IMR-90 (cell line): ENCODE data around the gene AHSA1. TPM values are rescaled to one million over a fixed set of nuclear protein-coding genes. Genes with fewer than 3 reads are reported as not detected.

Experiments
- ATAC-seq: fragments of 200-7000 bp; cut with Tn5 transposase; 2 replicates; pipeline ENCODE4 v1.9.1; 2020; ENCODE audit warnings: low read depth, mild to moderate bottlenecking, moderate library complexity
- BruUV-seq: library from RNA; stranded (reverse); fragments of 400-500 nt; replicated peaks from 2 replicates; lab custom pipeline; 2021; lab: Mats Ljungman, UMichigan
- CTCF ChIA-PET: fragments of 300-600 bp; formaldehyde crosslinking; extraction: SDS; loops from one replicate; lab custom pipeline; 2021; ENCODE audit warnings: antibody characterized with exemption; lab: Yijun Ruan, JAX
- POLR2A ChIA-PET: fragments of 300-600 bp; sonication (Branson Sonifier 250); formaldehyde crosslinking; loops from one replicate; lab custom pipeline; 2022; ENCODE audit warnings: antibody characterized with exemption; ENCODE audit not compliant: unreplicated experiment; lab: Charles Lee
- DNase-seq: peaks from one replicate; pipeline ENCODE4 v3.0.0; 2013
- H2AFZ ChIP-seq: replicated peaks from 2 replicates; pipeline ENCODE3; 2013; ENCODE audit warnings: low read length, mild to moderate bottlenecking; ENCODE audit not compliant: poor library complexity
- H2AK5ac ChIP-seq: 2 replicates; pipeline ENCODE4 v1.6.1; 2013; ENCODE audit warnings: low read depth, low read length, inconsistent platforms
- H2AK9ac ChIP-seq: replicated peaks from 2 replicates; pipeline ENCODE3; 2013; ENCODE audit warnings: mild to moderate bottlenecking, low read depth, low read length, moderate library complexity; ENCODE audit not compliant: poor library complexity
- H2BK120ac ChIP-seq: 2 replicates; pipeline ENCODE4 v1.6.1; 2013; ENCODE audit warnings: low read depth, low read length, inconsistent platforms
- H2BK15ac ChIP-seq: 3 replicates; pipeline ENCODE4 v1.6.1; 2013; ENCODE audit warnings: low read depth, low read length, inconsistent platforms
- H2BK20ac ChIP-seq: 2 replicates; pipeline ENCODE4 v1.6.1; 2013; ENCODE audit warnings: low read depth, mild to moderate bottlenecking, inconsistent platforms, low read length, moderate library complexity
- H2BK5ac ChIP-seq: 2 replicates; pipeline ENCODE4 v1.6.1; 2013; ENCODE audit warnings: mild to moderate bottlenecking, low read depth, low read length, inconsistent platforms; ENCODE audit not compliant: poor library complexity, severe bottlenecking
- H3K14ac ChIP-seq: replicated peaks from 2 replicates; pipeline ENCODE4 v1.6.1; 2013; ENCODE audit warnings: low read depth, low read length, inconsistent platforms
- H3K18ac ChIP-seq: 2 replicates; pipeline ENCODE4 v1.6.1; 2013; ENCODE audit warnings: low read depth, low read length, control low read depth
- H3K23ac ChIP-seq: 2 replicates; pipeline ENCODE4 v1.6.1; 2013; ENCODE audit warnings: low read depth, low read length, inconsistent platforms
- H3K27ac ChIP-seq: 2 replicates; pipeline ENCODE4 v1.5.1; 2013; ENCODE audit warnings: mild to moderate bottlenecking, control low read depth, low read length; ENCODE audit not compliant: insufficient read depth
- H3K27me3 ChIP-seq: 2 replicates; pipeline ENCODE4 v1.6.1; 2013; ENCODE audit warnings: low read length; ENCODE audit not compliant: control insufficient read depth, insufficient read depth
- H3K36me3 ChIP-seq: 2 replicates; pipeline ENCODE4 v1.6.1; 2013; ENCODE audit warnings: low read length, mixed read lengths; ENCODE audit not compliant: control insufficient read depth, insufficient read depth
- H3K4ac ChIP-seq: 2 replicates; pipeline ENCODE4 v1.6.1; 2013; ENCODE audit warnings: low read depth, low read length, inconsistent platforms
- H3K4me1 ChIP-seq: 2 replicates; pipeline ENCODE4 v1.6.1; 2013; ENCODE audit warnings: low read length, mixed read lengths; ENCODE audit not compliant: control insufficient read depth, insufficient read depth
- H3K4me2 ChIP-seq: 2 replicates; pipeline ENCODE4 v1.6.1; 2013; ENCODE audit warnings: low read depth, mild to moderate bottlenecking, control low read depth, low read length, moderate library complexity
- H3K4me3 ChIP-seq: 2 replicates; pipeline ENCODE4 v1.5.1; 2013; ENCODE audit warnings: low read depth, mild to moderate bottlenecking, control low read depth, low read length, moderate library complexity; ENCODE audit not compliant: insufficient read depth
- H3K56ac ChIP-seq: 2 replicates; pipeline ENCODE4 v1.6.1; 2013; ENCODE audit warnings: low read length, inconsistent platforms; ENCODE audit not compliant: insufficient read depth; ENCODE audit errors: extremely low read depth
- H3K79me1 ChIP-seq, 2 experiments: 2 replicates each; pipeline ENCODE4 v1.6.1; 2013; ENCODE audit warnings: low read length in 2 of 2, inconsistent platforms in 1 of 2, low read depth in 1 of 2
- H3K9ac ChIP-seq: 2 replicates; pipeline ENCODE4 v1.6.1; 2013; ENCODE audit warnings: low read depth, low read length, control low read depth
- H3K9me1 ChIP-seq: 2 replicates; pipeline ENCODE4 v1.6.1; 2013; ENCODE audit warnings: low read length, inconsistent platforms; ENCODE audit not compliant: insufficient read depth
- H3K9me3 ChIP-seq: 2 replicates; pipeline ENCODE4 v1.6.1; 2013; ENCODE audit warnings: low read length; ENCODE audit not compliant: control insufficient read depth, insufficient read depth
- H4K20me1 ChIP-seq: 2 replicates; pipeline ENCODE4 v1.6.1; 2013; ENCODE audit warnings: low read length, inconsistent platforms; ENCODE audit not compliant: insufficient read depth
- H4K5ac ChIP-seq: 2 replicates; pipeline ENCODE4 v1.6.1; 2013; ENCODE audit warnings: mild to moderate bottlenecking, low read depth, low read length, control low read depth
- H4K8ac ChIP-seq, 2 experiments: 2 replicates each; pipeline ENCODE4 v1.6.1; 2013; ENCODE audit warnings: low read depth in 2 of 2, low read length in 2 of 2, control low read depth in 1 of 2, inconsistent platforms in 1 of 2
- H4K91ac ChIP-seq: 2 replicates; pipeline ENCODE4 v1.6.1; 2013; ENCODE audit warnings: low read depth, low read length, inconsistent platforms; ENCODE audit not compliant: insufficient read depth
- BHLHE40 ChIP-seq: fragments of 150-350 bp; IDR thresholded peaks from 2 replicates; pipeline ENCODE4 v1.6.1; 2016; ENCODE audit warnings: mild to moderate bottlenecking, low read depth, low read length
- CEBPB ChIP-seq: IDR thresholded peaks from 2 replicates; pipeline ENCODE4 v1.6.1; 2012; ENCODE audit warnings: low read depth, low read length, improper control_type of control experiment
- CHD1 ChIP-seq: IDR thresholded peaks from 2 replicates; pipeline ENCODE4 v1.6.1; 2012; ENCODE audit warnings: low read depth, low read length, improper control_type of control experiment
- FOS ChIP-seq: fragments of 150-350 bp; IDR thresholded peaks from 2 replicates; pipeline ENCODE4 v1.6.1; 2016; ENCODE audit warnings: low read depth, low read length
- MAFK ChIP-seq: IDR thresholded peaks from 2 replicates; pipeline ENCODE4 v1.6.1; 2012; ENCODE audit warnings: low read depth, low read length, improper control_type of control experiment
- MAZ ChIP-seq: IDR thresholded peaks from 2 replicates; pipeline ENCODE4 v1.6.1; 2012; ENCODE audit warnings: low read depth, mild to moderate bottlenecking, low read length, improper control_type of control experiment, moderate library complexity, borderline replicate concordance
- MXI1 ChIP-seq: IDR thresholded peaks from 2 replicates; pipeline ENCODE4 v1.6.1; 2012; ENCODE audit warnings: low read depth, mild to moderate bottlenecking, low read length, moderate library complexity, borderline replicate concordance
- NFE2L2 ChIP-seq: fragments of 150-350 bp; IDR thresholded peaks from 2 replicates; pipeline ENCODE4 v1.6.1; 2016; ENCODE audit warnings: low read depth, mild to moderate bottlenecking, low read length
- POLR2A ChIP-seq: IDR thresholded peaks from 2 replicates; pipeline ENCODE4 v1.6.1; 2012; ENCODE audit warnings: mild to moderate bottlenecking, low read depth, low read length
- RAD21 ChIP-seq: IDR thresholded peaks from 2 replicates; pipeline ENCODE4 v1.6.1; 2012; ENCODE audit warnings: low read length, improper control_type of control experiment
- RCOR1 ChIP-seq: IDR thresholded peaks from 2 replicates; pipeline ENCODE4 v1.6.1; 2012; ENCODE audit warnings: mild to moderate bottlenecking, low read length, improper control_type of control experiment; ENCODE audit not compliant: insufficient replicate concordance
- RFX5 ChIP-seq: IDR thresholded peaks from 2 replicates; pipeline ENCODE4 v1.8.0; 2012; ENCODE audit warnings: low read depth, mild to moderate bottlenecking, low read length, moderate library complexity
- SMC3 ChIP-seq: fragments of 150-350 bp; IDR thresholded peaks from 2 replicates; pipeline ENCODE4 v1.6.1; 2016; ENCODE audit warnings: low read depth, mild to moderate bottlenecking, antibody characterized with exemption, low read length, moderate library complexity
- WGBS, 2 experiments: methylation state at CpG; one replicate each; pipeline versions ENCODE4 v1.1.5 to v1.1.7; 2013; ENCODE audit warnings: missing lambda C conversion rate in 2 of 2; ENCODE audit not compliant: insufficient read length in 1 of 2; ENCODE audit errors: extremely low coverage in 2 of 2; 5-methylcytosine and 5-hydroxymethylcytosine counted together
- dilution Hi-C: fragments of 300-500 bp; cut with HindIII; formaldehyde crosslinking; loops from one replicate; pipeline ENCODE4 v1.14.3; 2018; ENCODE audit warnings: low sequenced_read_pairs; ENCODE audit not compliant: unreplicated experiment
- in situ Hi-C: fragments of 300-500 bp; cut with MboI; formaldehyde crosslinking; loops from 3 replicates; pipeline ENCODE4 v1.14.3; 2019; ENCODE audit warnings: low sequenced_read_pairs, inconsistent platforms, mixed read lengths
- intact Hi-C: fragments of 100-400 bp; cut with micrococcal nuclease; formaldehyde crosslinking; loops from 2 replicates; pipeline ENCODE4 v1.10.0; 2022
- polyA plus RNA-seq, 3 experiments: library from polyadenylated mRNA; depleted of rRNA; stranded (reverse); fragments of >200 nt; gene quantifications; 2 replicates each; pipeline ENCODE4 v1.2.3, GENCODE V29; 2012; ENCODE audit warnings: low replicate concordance in 1 of 3
- total RNA-seq: library from RNA; depleted of rRNA; stranded (reverse); fragments of >200 nt; gene quantifications from 2 replicates; pipeline ENCODE4 v1.2.3, GENCODE V29; 2012
- TF ChIP-seq, protein P1 (sequence below): conservative IDR thresholded peaks from 2 replicates; pipeline ENCODE4 v1.5.1; 2012; ENCODE audit warnings: mild to moderate bottlenecking, low read depth, low read length, improper control_type of control experiment
- TF ChIP-seq, protein P2 (sequence below): fragments of 150-350 bp; IDR thresholded peaks from 2 replicates; pipeline ENCODE4 v1.6.1; 2017; ENCODE audit warnings: mild to moderate bottlenecking, antibody characterized with exemption, low read length, low read depth
- TF ChIP-seq, protein P3 (sequence below): fragments of 150-350 bp; IDR thresholded peaks from 2 replicates; pipeline ENCODE4 v1.6.1; 2016; ENCODE audit warnings: low read depth, mild to moderate bottlenecking, low read length, moderate library complexity, borderline replicate concordance

The AHSA1 gene
- total and polyA plus RNA-seq, 2 of the 4 experiments (the other 2 are of a cell fraction), result 166 to 252 TPM

DNA sequence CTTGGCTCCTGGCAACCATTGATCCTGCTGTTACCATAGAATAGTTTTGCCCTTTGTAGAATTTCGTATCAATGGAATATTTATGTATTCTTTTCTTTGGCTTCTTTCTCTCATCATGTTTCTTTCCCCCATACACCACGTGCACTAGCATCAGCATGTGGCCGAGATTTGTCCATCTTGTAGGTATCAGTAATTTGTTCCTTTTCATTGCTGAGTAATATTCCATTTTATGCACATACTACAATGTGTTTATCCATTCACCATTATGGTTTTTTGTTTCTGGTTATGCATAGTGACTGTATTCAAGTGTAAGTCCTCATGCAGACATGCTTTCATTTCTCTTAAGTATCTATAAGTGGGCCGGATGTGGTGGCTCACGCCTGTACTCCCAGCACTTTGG lies 45.2 kb downstream of the AHSA1 start:
- no TSS peak for BruUV-seq
- peaks cover under 1% of the 10 kb centered on the region for H3K4me1 ChIP-seq

More for the DNA sequence above, 45.2 kb downstream of the AHSA1 start:
- CTCF ChIA-PET, result no interaction called here
- H2AFZ ChIP-seq, result no peak overlapping the region
- no peak overlapping the region for H3K9ac ChIP-seq
- WGBS, 2 experiments, result no CpG with 5 or more reads among the region's 5 CpGs
- no peaks in the 10 kb centered on the region for H3K9me1 ChIP-seq
- H2BK120ac ChIP-seq, result no peak overlapping the region
- no peak for TF ChIP-seq SMC3
- TF ChIP-seq RFX5, result no peak
- no peak for TF ChIP-seq BHLHE40
- no peak for TF ChIP-seq MXI1
- TF ChIP-seq, protein P1, sequence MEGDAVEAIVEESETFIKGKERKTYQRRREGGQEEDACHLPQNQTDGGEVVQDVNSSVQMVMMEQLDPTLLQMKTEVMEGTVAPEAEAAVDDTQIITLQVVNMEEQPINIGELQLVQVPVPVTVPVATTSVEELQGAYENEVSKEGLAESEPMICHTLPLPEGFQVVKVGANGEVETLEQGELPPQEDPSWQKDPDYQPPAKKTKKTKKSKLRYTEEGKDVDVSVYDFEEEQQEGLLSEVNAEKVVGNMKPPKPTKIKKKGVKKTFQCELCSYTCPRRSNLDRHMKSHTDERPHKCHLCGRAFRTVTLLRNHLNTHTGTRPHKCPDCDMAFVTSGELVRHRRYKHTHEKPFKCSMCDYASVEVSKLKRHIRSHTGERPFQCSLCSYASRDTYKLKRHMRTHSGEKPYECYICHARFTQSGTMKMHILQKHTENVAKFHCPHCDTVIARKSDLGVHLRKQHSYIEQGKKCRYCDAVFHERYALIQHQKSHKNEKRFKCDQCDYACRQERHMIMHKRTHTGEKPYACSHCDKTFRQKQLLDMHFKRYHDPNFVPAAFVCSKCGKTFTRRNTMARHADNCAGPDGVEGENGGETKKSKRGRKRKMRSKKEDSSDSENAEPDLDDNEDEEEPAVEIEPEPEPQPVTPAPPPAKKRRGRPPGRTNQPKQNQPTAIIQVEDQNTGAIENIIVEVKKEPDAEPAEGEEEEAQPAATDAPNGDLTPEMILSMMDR, result no peak
- no peak for TF ChIP-seq RCOR1
- TF ChIP-seq MAZ, result no peak
- TF ChIP-seq NFE2L2, result no peak
- no peak for TF ChIP-seq RAD21
- TF ChIP-seq, protein P2, sequence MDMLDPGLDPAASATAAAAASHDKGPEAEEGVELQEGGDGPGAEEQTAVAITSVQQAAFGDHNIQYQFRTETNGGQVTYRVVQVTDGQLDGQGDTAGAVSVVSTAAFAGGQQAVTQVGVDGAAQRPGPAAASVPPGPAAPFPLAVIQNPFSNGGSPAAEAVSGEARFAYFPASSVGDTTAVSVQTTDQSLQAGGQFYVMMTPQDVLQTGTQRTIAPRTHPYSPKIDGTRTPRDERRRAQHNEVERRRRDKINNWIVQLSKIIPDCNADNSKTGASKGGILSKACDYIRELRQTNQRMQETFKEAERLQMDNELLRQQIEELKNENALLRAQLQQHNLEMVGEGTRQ, result no peak
- TF ChIP-seq CEBPB, result no peak
- TF ChIP-seq, protein P3, sequence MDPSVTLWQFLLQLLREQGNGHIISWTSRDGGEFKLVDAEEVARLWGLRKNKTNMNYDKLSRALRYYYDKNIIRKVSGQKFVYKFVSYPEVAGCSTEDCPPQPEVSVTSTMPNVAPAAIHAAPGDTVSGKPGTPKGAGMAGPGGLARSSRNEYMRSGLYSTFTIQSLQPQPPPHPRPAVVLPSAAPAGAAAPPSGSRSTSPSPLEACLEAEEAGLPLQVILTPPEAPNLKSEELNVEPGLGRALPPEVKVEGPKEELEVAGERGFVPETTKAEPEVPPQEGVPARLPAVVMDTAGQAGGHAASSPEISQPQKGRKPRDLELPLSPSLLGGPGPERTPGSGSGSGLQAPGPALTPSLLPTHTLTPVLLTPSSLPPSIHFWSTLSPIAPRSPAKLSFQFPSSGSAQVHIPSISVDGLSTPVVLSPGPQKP, result no peak
- no peak for TF ChIP-seq MAFK
- TF ChIP-seq POLR2A, result no peak
- no peak for TF ChIP-seq FOS
- no peak for TF ChIP-seq CHD1
- no peak for ATAC-seq
- peaks cover 2% of the 10 kb centered on the region; the same call in 1 of the 2 replicates for H3K36me3 ChIP-seq
- POLR2A ChIA-PET, result no interaction called here
- no peak overlapping the region for H3K23ac ChIP-seq
- dilution Hi-C loops, result no loop called here
- no peak overlapping the region for H3K56ac ChIP-seq
- in situ Hi-C loops, result no loop called here
- no peak overlapping the region for H3K18ac ChIP-seq
- no peak overlapping the region for H2BK15ac ChIP-seq
- no peaks in the 10 kb centered on the region for H4K20me1 ChIP-seq
- H4K91ac ChIP-seq, result no peak overlapping the region
- no peak overlapping the region for H2AK9ac ChIP-seq
- H2BK20ac ChIP-seq, result no peak overlapping the region
- no peak overlapping the region for H2BK5ac ChIP-seq
- no peak overlapping the region for H3K4ac ChIP-seq
- no peak overlapping the region for H3K27ac ChIP-seq
- H3K79me1 ChIP-seq, result no peaks in the 10 kb centered on the region; a peak in 1 of 4 replicates
- H3K14ac ChIP-seq, result no peak overlapping the region
- H4K5ac ChIP-seq, result no peak overlapping the region
- peaks cover 20% of the 10 kb centered on the region for H3K27me3 ChIP-seq
- no peak overlapping the region for H3K4me2 ChIP-seq
- no peak for DNase-seq
- no peak overlapping the region for H3K4me3 ChIP-seq
- intact Hi-C loops, result no loop called here
- H4K8ac ChIP-seq, result no peak overlapping the region
- no peaks in the 10 kb centered on the region for H3K9me3 ChIP-seq
- no peak overlapping the region for H2AK5ac ChIP-seq
